HG03439 (cell line): Measurements from ENCODE around the gene HIF3A.
"Not testable (repeated sequence)": the region's sequence is repeated elsewhere in the genome, so short reads cannot be mapped to it uniquely, and the experiment has no call there.

Source experiments
- ATAC-seq: cut with Tn5 transposase; IDR thresholded peaks from one replicate; pipeline ENCODE4 v1.9.1; 2021; ENCODE audit warnings: mild to moderate bottlenecking, moderate library complexity; ENCODE audit not compliant: unreplicated experiment

The HIF3A gene

GRCh38 chr19:46291829-46292228 is 5.0 kb upstream of the HIF3A start:
- no peak for ATAC-seq

- no peak for ATAC-seq
Observed at GRCh38 chr19:46294494-46294893, 2.3 kb upstream of the HIF3A start.

- no peak for ATAC-seq
Observed at GRCh38 chr19:46295401-46296201, 1.2 kb upstream of the HIF3A start.

- no peak for ATAC-seq
Observed at GRCh38 chr19:46296202-46296480, 701 bp upstream of the HIF3A start.

- no peak for ATAC-seq
Observed at GRCh38 chr19:46297700-46298478, 1.0 kb downstream of the HIF3A start.

- no peak for ATAC-seq
Observed at GRCh38 chr19:46298479-46299003, 1.7 kb downstream of the HIF3A start.

GRCh38 chr19:46299004-46299509 is 2.2 kb downstream of the HIF3A start:
- no peak for ATAC-seq

- ATAC-seq: no peak
Observed at GRCh38 chr19:46299695-46300094, 2.9 kb downstream of the HIF3A start.

- ATAC-seq: no peak
Observed at GRCh38 chr19:46303322-46303690, 6.5 kb downstream of the HIF3A start.

GRCh38 chr19:46303691-46304397 is 7.0 kb downstream of the HIF3A start:
- ATAC-seq: no peak

- no peak for ATAC-seq
Observed at GRCh38 chr19:46306501-46306900, 9.7 kb downstream of the HIF3A start.

- ATAC-seq: no peak
Observed at GRCh38 chr19:46308510-46308909, 11.7 kb downstream of the HIF3A start.

- ATAC-seq: no peak
Observed at GRCh38 chr19:46309056-46309455, 12.2 kb downstream of the HIF3A start.

GRCh38 chr19:46311444-46311843 is 14.6 kb downstream of the HIF3A start:
- no peak for ATAC-seq

- ATAC-seq: not testable (repeated sequence)
Observed at GRCh38 chr19:46313540-46314469, 17.0 kb downstream of the HIF3A start.

- no peak for ATAC-seq
Observed at GRCh38 chr19:46317339-46317738, 20.5 kb downstream of the HIF3A start.

- ATAC-seq: no peak
Observed at GRCh38 chr19:46319613-46320012, 22.8 kb downstream of the HIF3A start.

GRCh38 chr19:46320559-46320958 is 23.7 kb downstream of the HIF3A start:
- no peak for ATAC-seq

GRCh38 chr19:46321653-46322052 is 24.8 kb downstream of the HIF3A start:
- ATAC-seq: no peak

- not testable (repeated sequence) for ATAC-seq
Observed at GRCh38 chr19:46323227-46323626, 26.4 kb downstream of the HIF3A start.
